ENCODE measurements around the gene RAD51B.

RAD51B gene

GRCh38 chr14:68230202-68230949 is 410.8 kb downstream of the RAD51B start:
- no peak overlapping the region for H3K27ac ChIP-seq (ENCODE audit: extremely low read depth, low read depth, low read length)
- H3K9me3 ChIP-seq (ENCODE audit: control insufficient read depth, insufficient read depth, low read depth, low read length) = no peaks in the 10 kb centered on the region
- ChIA-PET CTCF (no interaction called here), POLR2A (no interaction called here)
- peaks cover 15% of the 10 kb centered on the region for H3K4me1 ChIP-seq (ENCODE audit: control insufficient read depth, insufficient read depth, low read length)
- TF ChIP-seq ZNF239 (tag by site-specific recombination; IDR thresholded peaks at IDR 0.05) = no peak
- no peak for TF ChIP-seq OVOL3 (tag by site-specific recombination; IDR thresholded peaks at IDR 0.05)
- TF ChIP-seq BCL11A (tag by site-specific recombination; IDR thresholded peaks at IDR 0.05; ENCODE audit: low read depth) = no peak
- TF ChIP-seq ZNF580 (tag by site-specific recombination; IDR thresholded peaks at IDR 0.05) = no peak
- TF ChIP-seq, protein P1, sequence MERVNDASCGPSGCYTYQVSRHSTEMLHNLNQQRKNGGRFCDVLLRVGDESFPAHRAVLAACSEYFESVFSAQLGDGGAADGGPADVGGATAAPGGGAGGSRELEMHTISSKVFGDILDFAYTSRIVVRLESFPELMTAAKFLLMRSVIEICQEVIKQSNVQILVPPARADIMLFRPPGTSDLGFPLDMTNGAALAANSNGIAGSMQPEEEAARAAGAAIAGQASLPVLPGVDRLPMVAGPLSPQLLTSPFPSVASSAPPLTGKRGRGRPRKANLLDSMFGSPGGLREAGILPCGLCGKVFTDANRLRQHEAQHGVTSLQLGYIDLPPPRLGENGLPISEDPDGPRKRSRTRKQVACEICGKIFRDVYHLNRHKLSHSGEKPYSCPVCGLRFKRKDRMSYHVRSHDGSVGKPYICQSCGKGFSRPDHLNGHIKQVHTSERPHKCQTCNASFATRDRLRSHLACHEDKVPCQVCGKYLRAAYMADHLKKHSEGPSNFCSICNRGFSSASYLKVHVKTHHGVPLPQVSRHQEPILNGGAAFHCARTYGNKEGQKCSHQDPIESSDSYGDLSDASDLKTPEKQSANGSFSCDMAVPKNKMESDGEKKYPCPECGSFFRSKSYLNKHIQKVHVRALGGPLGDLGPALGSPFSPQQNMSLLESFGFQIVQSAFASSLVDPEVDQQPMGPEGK (tag by site-specific recombination; IDR thresholded peaks at IDR 0.05) = no peak
- TF ChIP-seq, protein P2, sequence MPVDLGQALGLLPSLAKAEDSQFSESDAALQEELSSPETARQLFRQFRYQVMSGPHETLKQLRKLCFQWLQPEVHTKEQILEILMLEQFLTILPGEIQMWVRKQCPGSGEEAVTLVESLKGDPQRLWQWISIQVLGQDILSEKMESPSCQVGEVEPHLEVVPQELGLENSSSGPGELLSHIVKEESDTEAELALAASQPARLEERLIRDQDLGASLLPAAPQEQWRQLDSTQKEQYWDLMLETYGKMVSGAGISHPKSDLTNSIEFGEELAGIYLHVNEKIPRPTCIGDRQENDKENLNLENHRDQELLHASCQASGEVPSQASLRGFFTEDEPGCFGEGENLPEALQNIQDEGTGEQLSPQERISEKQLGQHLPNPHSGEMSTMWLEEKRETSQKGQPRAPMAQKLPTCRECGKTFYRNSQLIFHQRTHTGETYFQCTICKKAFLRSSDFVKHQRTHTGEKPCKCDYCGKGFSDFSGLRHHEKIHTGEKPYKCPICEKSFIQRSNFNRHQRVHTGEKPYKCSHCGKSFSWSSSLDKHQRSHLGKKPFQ (tag by site-specific recombination; IDR thresholded peaks at IDR 0.05) = no peak
- H3K36me3 ChIP-seq (ENCODE audit: control insufficient read depth in 2 of 2, insufficient read depth in 1 of 2, low read length in 2 of 2) = no peaks in the 10 kb centered on the region
- no peak overlapping the region for H3K4me3 ChIP-seq (ENCODE audit: low read depth, low read length)

- Histone ChIP-seq H3K9me3 (ENCODE audit: control insufficient read depth, insufficient read depth, low read depth, low read length) (no peaks in the 10 kb centered on the region), H3K36me3 (ENCODE audit: control insufficient read depth in 2 of 2, insufficient read depth in 1 of 2, low read length in 2 of 2) (no peaks in the 10 kb centered on the region), H3K27ac (ENCODE audit: extremely low read depth, low read depth, low read length) (no peak overlapping the region), H3K4me3 (ENCODE audit: low read depth, low read length) (no peak overlapping the region), H3K4me1 (ENCODE audit: control insufficient read depth, insufficient read depth, low read length) (peaks cover 15% of the 10 kb centered on the region)
- ChIA-PET POLR2A (no interaction called here), CTCF (no interaction called here)
- TF ChIP-seq ZBTB44 (tag by site-specific recombination; IDR thresholded peaks at IDR 0.05) (no peak), PRDM1 (tag by site-specific recombination; IDR thresholded peaks at IDR 0.05) (0 out of 2 replicates have a peak, but pooled peaks have one; percentile 18)
Measured at GRCh38 chr14:68230950-68231717, 411.6 kb downstream of the RAD51B start.

DNA sequence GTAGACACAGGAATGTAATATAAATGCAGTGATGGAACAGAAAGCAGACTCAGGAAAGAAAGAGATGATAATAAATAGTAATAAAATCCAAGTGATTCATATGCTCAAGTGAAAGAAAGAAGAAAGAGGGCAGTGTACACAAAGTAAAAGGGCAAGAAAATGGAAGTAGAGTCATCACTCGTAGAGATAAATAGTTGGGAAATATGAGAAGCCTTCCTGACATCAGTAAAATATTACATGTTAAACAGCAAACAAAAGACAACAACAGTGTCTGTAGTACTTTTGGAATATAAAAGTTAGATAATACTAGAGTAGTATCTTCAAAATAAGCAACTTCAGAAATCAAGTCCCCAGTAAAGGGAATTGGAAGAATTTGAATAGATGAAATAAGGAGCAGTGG is 412.3 kb downstream of the RAD51B start:
- CTCF ChIA-PET = interaction anchor here (0.6 to 1.1 kb wide), 4 partner anchors 9 to 1087 kb away, joined by 3 read pairs; no protein-coding TSS in a partner anchor
- Histone ChIP-seq H3K27ac (ENCODE audit: extremely low read depth, low read depth, low read length) (no peak overlapping the region), H3K4me3 (ENCODE audit: low read depth, low read length) (no peak overlapping the region), H3K9me3 (ENCODE audit: control insufficient read depth, insufficient read depth, low read depth, low read length) (no peaks in the 10 kb centered on the region), H3K4me1 (ENCODE audit: control insufficient read depth, insufficient read depth, low read length) (peaks cover 18% of the 10 kb centered on the region), H3K36me3 (ENCODE audit: control insufficient read depth in 2 of 2, insufficient read depth in 1 of 2, low read length in 2 of 2) (no peaks in the 10 kb centered on the region)
- no peak for TF ChIP-seq ELK4 (IDR thresholded peaks at IDR 0.05; ENCODE audit: borderline replicate concordance, low read depth, low read length)
- no peak for TF ChIP-seq ZNF654 (tag by site-specific recombination; IDR thresholded peaks at IDR 0.05; ENCODE audit: low read depth)
- peak; percentile 93 for TF ChIP-seq ZNF664 (tag by site-specific recombination; IDR thresholded peaks at IDR 0.05)
- TF ChIP-seq ZNF645 (tag by site-specific recombination; IDR thresholded peaks at IDR 0.05) = no peak
- POLR2A ChIA-PET = no interaction called here

All from HEK293 (cell line).